Tibial artery (tissue), 4 donors: ENCODE data around the gene NIPAL1.

Experiments used
- DNase-seq, 2 donors: peaks; one replicate each; pipeline ENCODE4 v3.0.0-alpha.2; 2019
- H3K27ac ChIP-seq, 2 donors: fragments of 200-600 bp; sonication (generic) in 1 of 2; 1 replicate in 1 of 2; 2 replicates in 1 of 2; pipeline ENCODE4 v1.5.1; 2018 to 2019; ENCODE audit warnings: mild to moderate bottlenecking in 1 of 2
- H3K27me3 ChIP-seq, 2 donors: fragments of 200-600 bp; sonication (generic) in 1 of 2; one replicate each; pipeline versions ENCODE4 v1.5.1 to v1.6.0; 2016 to 2019
- H3K36me3 ChIP-seq, 3 donors: fragments of 200-600 bp; sonication (generic) in 2 of 3; one replicate each; pipeline ENCODE4 v1.5.1; 2016 to 2019; ENCODE audit warnings: mild to moderate bottlenecking in 2 of 3
- H3K4me1 ChIP-seq, 4 donors: fragments of 200-600 bp; sonication (generic) in 2 of 4; 1 replicate in 3 of 4; 2 replicates in 1 of 4; pipeline ENCODE4 v1.5.1; 2016 to 2019
- H3K4me3 ChIP-seq, 2 donors: fragments of 200-600 bp; sonication (generic) in 1 of 2; 1 replicate in 1 of 2; 2 replicates in 1 of 2; pipeline ENCODE4 v1.5.1; 2018 to 2019; ENCODE audit warnings: mild to moderate bottlenecking in 2 of 2
- H3K9me3 ChIP-seq, 3 donors: fragments of 200-600 bp; sonication (generic) in 1 of 3; one replicate each; pipeline ENCODE4 v1.5.1; 2016 to 2019
- intact Hi-C: fragments of 100-400 bp; cut with DNase I; formaldehyde crosslinking; loops from one replicate; pipeline ENCODE4 v1.15.0; 2023; ENCODE audit warnings: low total_unique reads
- TF ChIP-seq, protein P1 (sequence below), 2 experiments: fragments of 200-600 bp in 1 of 2; fragments of 450-650 bp in 1 of 2; IDR thresholded peaks; one replicate each; pipeline ENCODE4 v1.5.1; 2017 to 2019; ENCODE audit warnings: antibody characterized with exemption in 2 of 2, mild to moderate bottlenecking in 1 of 2, moderate library complexity in 1 of 2

The NIPAL1 gene

GRCh38 chr4:48039561-48039960, 23.0 kb downstream of the NIPAL1 start:
- H3K9me3 ChIP-seq: no peaks in the 10 kb centered on the region
- no peak overlapping the region for H3K4me3 ChIP-seq
- no peak for DNase-seq
- H3K27ac ChIP-seq: no peak overlapping the region
- H3K27me3 ChIP-seq: no peaks in the 10 kb centered on the region
- no peaks in the 10 kb centered on the region for H3K36me3 ChIP-seq
- H3K4me1 ChIP-seq: no peaks in the 10 kb centered on the region
- TF ChIP-seq, protein P1, sequence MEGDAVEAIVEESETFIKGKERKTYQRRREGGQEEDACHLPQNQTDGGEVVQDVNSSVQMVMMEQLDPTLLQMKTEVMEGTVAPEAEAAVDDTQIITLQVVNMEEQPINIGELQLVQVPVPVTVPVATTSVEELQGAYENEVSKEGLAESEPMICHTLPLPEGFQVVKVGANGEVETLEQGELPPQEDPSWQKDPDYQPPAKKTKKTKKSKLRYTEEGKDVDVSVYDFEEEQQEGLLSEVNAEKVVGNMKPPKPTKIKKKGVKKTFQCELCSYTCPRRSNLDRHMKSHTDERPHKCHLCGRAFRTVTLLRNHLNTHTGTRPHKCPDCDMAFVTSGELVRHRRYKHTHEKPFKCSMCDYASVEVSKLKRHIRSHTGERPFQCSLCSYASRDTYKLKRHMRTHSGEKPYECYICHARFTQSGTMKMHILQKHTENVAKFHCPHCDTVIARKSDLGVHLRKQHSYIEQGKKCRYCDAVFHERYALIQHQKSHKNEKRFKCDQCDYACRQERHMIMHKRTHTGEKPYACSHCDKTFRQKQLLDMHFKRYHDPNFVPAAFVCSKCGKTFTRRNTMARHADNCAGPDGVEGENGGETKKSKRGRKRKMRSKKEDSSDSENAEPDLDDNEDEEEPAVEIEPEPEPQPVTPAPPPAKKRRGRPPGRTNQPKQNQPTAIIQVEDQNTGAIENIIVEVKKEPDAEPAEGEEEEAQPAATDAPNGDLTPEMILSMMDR (IDR thresholded peaks at IDR 0.05): no peak
- intact Hi-C loops: no loop called here

DNA sequence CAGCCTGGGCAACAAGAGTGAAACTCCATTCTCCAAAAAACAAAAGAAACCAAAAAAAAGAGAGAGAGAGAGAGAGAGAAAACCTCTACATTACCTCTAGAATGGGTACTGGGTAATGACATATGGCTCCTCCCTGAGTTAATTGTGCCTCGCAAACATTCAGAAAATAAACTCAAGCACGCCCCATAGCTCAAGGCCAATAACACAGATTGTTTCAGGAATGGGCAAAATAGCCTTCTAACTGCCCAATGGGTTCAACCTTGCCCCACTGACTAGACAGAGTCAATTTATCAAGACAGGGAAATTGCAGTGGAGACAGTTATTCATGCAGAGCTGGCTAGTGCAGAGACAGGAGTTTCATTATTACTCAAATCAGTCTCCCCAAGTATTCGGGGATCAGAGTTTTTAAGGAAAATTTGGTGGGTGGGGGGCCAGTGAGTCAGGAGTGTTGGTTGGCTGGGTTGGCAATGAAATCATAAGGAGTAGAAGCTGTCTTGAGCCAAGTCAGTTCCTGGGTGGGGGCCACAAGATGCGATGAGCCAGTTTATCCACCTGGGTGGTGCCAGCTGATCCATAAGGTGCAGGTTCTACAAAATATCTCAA, 25.1 kb downstream of the NIPAL1 start:
- Histone ChIP-seq H3K4me3 (no peak overlapping the region), H3K4me1 (no peaks in the 10 kb centered on the region), H3K9me3 (no peaks in the 10 kb centered on the region), H3K27me3 (no peaks in the 10 kb centered on the region), H3K27ac (no peak overlapping the region), H3K36me3 (no peaks in the 10 kb centered on the region)
- DNase-seq: no peak
- intact Hi-C loops: no loop called here
- TF ChIP-seq, protein P1 (IDR thresholded peaks at IDR 0.05): no peak

GRCh38 chr4:48042979-48043461, 26.4 kb downstream of the NIPAL1 start:
- TF ChIP-seq, protein P1 (IDR thresholded peaks at IDR 0.05): no peak
- no peak overlapping the region for H3K27ac ChIP-seq

GRCh38 chr4:48043504-48043903, 26.9 kb downstream of the NIPAL1 start:
- Histone ChIP-seq H3K27ac (no peak overlapping the region), H3K4me1 (no peaks in the 10 kb centered on the region), H3K9me3 (no peaks in the 10 kb centered on the region), H3K27me3 (no peaks in the 10 kb centered on the region), H3K4me3 (no peak overlapping the region), H3K36me3 (no peaks in the 10 kb centered on the region)
- no peak for DNase-seq
- TF ChIP-seq, protein P1 (IDR thresholded peaks at IDR 0.05): no peak
- intact Hi-C loops: no loop called here

More at GRCh38 chr4:48042979-48043461, 26.4 kb downstream of the NIPAL1 start:
- DNase-seq: no peak
- Histone ChIP-seq H3K27me3 (no peaks in the 10 kb centered on the region), H3K36me3 (no peaks in the 10 kb centered on the region), H3K9me3 (no peaks in the 10 kb centered on the region), H3K4me3 (no peak overlapping the region), H3K4me1 (no peaks in the 10 kb centered on the region)
- intact Hi-C loops: no loop called here

- DNase-seq: no peak
- Histone ChIP-seq H3K9me3 (no peaks in the 10 kb centered on the region), H3K4me1 (no peaks in the 10 kb centered on the region), H3K27ac (no peak overlapping the region), H3K36me3 (no peaks in the 10 kb centered on the region), H3K4me3 (no peak overlapping the region), H3K27me3 (no peaks in the 10 kb centered on the region)
- intact Hi-C loops: no loop called here
- TF ChIP-seq, protein P1 (IDR thresholded peaks at IDR 0.05): no peak
Measured at GRCh38 chr4:48044298-48044697, 27.7 kb downstream of the NIPAL1 start.

- no peak overlapping the region for H3K27ac ChIP-seq
- no peaks in the 10 kb centered on the region for H3K27me3 ChIP-seq
- no peak for DNase-seq
- no peaks in the 10 kb centered on the region for H3K36me3 ChIP-seq
- TF ChIP-seq, protein P1 (IDR thresholded peaks at IDR 0.05): no peak
- intact Hi-C loops: no loop called here
- no peaks in the 10 kb centered on the region for H3K9me3 ChIP-seq
- H3K4me3 ChIP-seq: no peak overlapping the region
- no peaks in the 10 kb centered on the region for H3K4me1 ChIP-seq
Measured at GRCh38 chr4:48046059-48046458, 29.5 kb downstream of the NIPAL1 start.
